Gastroesophageal sphincter (tissue), 4 donors: Measurements from ENCODE around the gene RNASE4. TPM values are rescaled to one million over a fixed set of nuclear protein-coding genes. Genes with fewer than 3 reads are reported as not detected.
A peak's percentile ranks its signal among the peaks of the same experiment; 100 is the strongest.
"Not testable (repeated sequence)": the region's sequence is repeated elsewhere in the genome, so short reads cannot be mapped to it uniquely, and the experiment has no call there.

ENCODE experiments used
- ATAC-seq: fragments of 150-250 bp; one replicate; pipeline ENCODE4 v1.9.1; 2016; ENCODE audit warnings: mild to moderate bottlenecking, moderate library complexity
- H3K27ac ChIP-seq, 4 donors: fragments of 200-600 bp; sonication (generic) in 3 of 4; 1 replicate in 3 of 4; 2 replicates in 1 of 4; pipeline ENCODE4 v1.5.1; 2016 to 2019
- H3K27me3 ChIP-seq: fragments of 200-600 bp; sonication (generic); one replicate; pipeline ENCODE4 v1.5.1; 2019
- H3K36me3 ChIP-seq, 2 donors: fragments of 200-600 bp; sonication (generic); one replicate each; pipeline ENCODE4 v1.5.1; 2019; ENCODE audit warnings: control low read depth in 1 of 2
- H3K4me1 ChIP-seq, 3 donors: fragments of 200-600 bp; sonication (generic); 1 replicate in 2 of 3; 2 replicates in 1 of 3; pipeline ENCODE4 v1.5.1; 2016 to 2019; ENCODE audit warnings: control low read depth in 2 of 3
- H3K4me3 ChIP-seq, 2 donors: fragments of 200-600 bp; sonication (generic); one replicate each; pipeline ENCODE4 v1.5.1; 2019; ENCODE audit warnings: mild to moderate bottlenecking in 1 of 2, moderate library complexity in 1 of 2
- H3K9me3 ChIP-seq, 3 donors: fragments of 200-600 bp; sonication (generic); one replicate each; pipeline ENCODE4 v1.5.1; 2017 to 2019; ENCODE audit warnings: control low read depth in 2 of 3
- EP300 ChIP-seq: sonication (generic); formaldehyde crosslinking; IDR thresholded peaks from one replicate; pipeline ENCODE4 v1.6.1; 2017; ENCODE audit warnings: antibody characterized with exemption, mild to moderate bottlenecking
- POLR2A ChIP-seq, 2 donors: fragments of 450-650 bp; IDR thresholded peaks; one replicate each; pipeline ENCODE4 v1.6.1; 2017; ENCODE audit warnings: antibody characterized with exemption in 2 of 2, mild to moderate bottlenecking in 2 of 2, moderate library complexity in 1 of 2
- POLR2AphosphoS5 ChIP-seq: sonication (generic); formaldehyde crosslinking; IDR thresholded peaks from one replicate; pipeline ENCODE4 v1.6.1; 2017; ENCODE audit warnings: antibody characterized with exemption
- WGBS, 2 donors: methylation state at CpG; one replicate each; pipeline ENCODE4 v1.1.5; 2018; ENCODE audit warnings: low coverage in 1 of 2; 5-methylcytosine and 5-hydroxymethylcytosine counted together
- total RNA-seq, 4 donors: library from RNA; depleted of rRNA; stranded (reverse); fragments of >200 nt; gene quantifications; one replicate each; pipeline ENCODE4 v1.1.0, GENCODE V29; 2016
- TF ChIP-seq, protein P1 (sequence below), 4 experiments: fragments of 200-600 bp in 2 of 4; fragments of 450-650 bp in 2 of 4; sonication (generic) in 1 of 4; IDR thresholded peaks; one replicate each; pipeline ENCODE4 v1.5.1; 2017 to 2019; ENCODE audit warnings: antibody characterized with exemption in 4 of 4, mild to moderate bottlenecking in 2 of 4, moderate library complexity in 2 of 4

Gene RNASE4
- total RNA-seq, 4 donors from 2014 or later = 65.2 to 139 (median 106) TPM

DNA sequence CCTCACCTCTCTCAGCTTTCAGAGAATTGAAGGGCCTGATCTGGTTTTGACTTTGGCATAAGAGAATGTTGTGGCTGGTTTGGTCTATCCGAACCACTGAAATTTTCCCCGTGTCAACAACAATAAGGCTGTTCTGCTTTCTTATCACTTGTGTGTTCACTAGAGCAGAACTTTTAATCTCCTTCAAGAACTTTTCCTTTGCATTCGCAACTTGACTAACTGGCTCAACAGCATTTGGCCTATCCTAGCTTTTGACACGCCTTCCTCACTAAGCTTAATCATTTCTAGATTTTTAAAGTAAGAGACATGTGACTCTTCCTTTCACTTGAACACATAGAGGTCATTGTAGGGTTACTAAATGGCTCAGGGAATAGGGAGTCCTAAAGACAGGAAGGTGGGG, 35.4 kb downstream of the RNASE4 start:
- Histone ChIP-seq H3K4me3 (no peak overlapping the region), H3K27ac (no peak overlapping the region), H3K4me1 (no peaks in the 10 kb centered on the region), H3K27me3 (peaks cover 45% of the 10 kb centered on the region), H3K36me3 (no peaks in the 10 kb centered on the region), H3K9me3 (no peaks in the 10 kb centered on the region)
- no peak for TF ChIP-seq POLR2A (IDR thresholded peaks at IDR 0.05)
- TF ChIP-seq, protein P1, sequence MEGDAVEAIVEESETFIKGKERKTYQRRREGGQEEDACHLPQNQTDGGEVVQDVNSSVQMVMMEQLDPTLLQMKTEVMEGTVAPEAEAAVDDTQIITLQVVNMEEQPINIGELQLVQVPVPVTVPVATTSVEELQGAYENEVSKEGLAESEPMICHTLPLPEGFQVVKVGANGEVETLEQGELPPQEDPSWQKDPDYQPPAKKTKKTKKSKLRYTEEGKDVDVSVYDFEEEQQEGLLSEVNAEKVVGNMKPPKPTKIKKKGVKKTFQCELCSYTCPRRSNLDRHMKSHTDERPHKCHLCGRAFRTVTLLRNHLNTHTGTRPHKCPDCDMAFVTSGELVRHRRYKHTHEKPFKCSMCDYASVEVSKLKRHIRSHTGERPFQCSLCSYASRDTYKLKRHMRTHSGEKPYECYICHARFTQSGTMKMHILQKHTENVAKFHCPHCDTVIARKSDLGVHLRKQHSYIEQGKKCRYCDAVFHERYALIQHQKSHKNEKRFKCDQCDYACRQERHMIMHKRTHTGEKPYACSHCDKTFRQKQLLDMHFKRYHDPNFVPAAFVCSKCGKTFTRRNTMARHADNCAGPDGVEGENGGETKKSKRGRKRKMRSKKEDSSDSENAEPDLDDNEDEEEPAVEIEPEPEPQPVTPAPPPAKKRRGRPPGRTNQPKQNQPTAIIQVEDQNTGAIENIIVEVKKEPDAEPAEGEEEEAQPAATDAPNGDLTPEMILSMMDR (IDR thresholded peaks at IDR 0.05) = no peak
- TF ChIP-seq EP300 = no peak
- 84 to 92% methylated on average over 3 to 4 of the region's 4 CpGs for WGBS, 2 donors
- ATAC-seq = no peak

DNA sequence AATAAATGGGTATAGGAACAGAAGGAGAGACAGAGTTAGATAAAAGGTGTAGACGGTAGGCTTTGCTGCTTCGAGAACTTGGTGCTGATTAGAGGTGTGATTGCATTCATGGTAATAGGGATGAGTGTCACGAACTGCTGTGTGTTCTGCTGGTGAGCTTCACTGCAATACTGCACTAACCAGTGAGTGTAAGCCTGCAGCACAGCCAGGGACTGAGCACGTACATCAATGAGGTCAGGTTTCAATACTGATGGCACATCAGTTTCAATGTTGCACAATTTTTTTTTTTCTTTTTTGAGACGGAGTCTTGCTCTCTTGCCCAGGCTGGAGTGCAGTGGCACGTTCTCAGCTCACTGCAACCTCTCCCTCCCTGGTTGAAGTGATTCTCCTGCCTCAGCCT, 36.4 kb downstream of the RNASE4 start:
- no peaks in the 10 kb centered on the region for H3K36me3 ChIP-seq
- no peak overlapping the region for H3K27ac ChIP-seq
- WGBS, 2 donors = 71 to 85% methylated on average over 4 to 5 of the region's 6 CpGs
- H3K4me1 ChIP-seq = no peaks in the 10 kb centered on the region
- no peak for ATAC-seq
- H3K4me3 ChIP-seq = no peak overlapping the region
- peaks cover 55% of the 10 kb centered on the region for H3K27me3 ChIP-seq
- H3K9me3 ChIP-seq = no peaks in the 10 kb centered on the region
- TF ChIP-seq POLR2A (IDR thresholded peaks at IDR 0.05) (no peak), EP300 (no peak)
- TF ChIP-seq, protein P1 (IDR thresholded peaks at IDR 0.05) = no peak

DNA sequence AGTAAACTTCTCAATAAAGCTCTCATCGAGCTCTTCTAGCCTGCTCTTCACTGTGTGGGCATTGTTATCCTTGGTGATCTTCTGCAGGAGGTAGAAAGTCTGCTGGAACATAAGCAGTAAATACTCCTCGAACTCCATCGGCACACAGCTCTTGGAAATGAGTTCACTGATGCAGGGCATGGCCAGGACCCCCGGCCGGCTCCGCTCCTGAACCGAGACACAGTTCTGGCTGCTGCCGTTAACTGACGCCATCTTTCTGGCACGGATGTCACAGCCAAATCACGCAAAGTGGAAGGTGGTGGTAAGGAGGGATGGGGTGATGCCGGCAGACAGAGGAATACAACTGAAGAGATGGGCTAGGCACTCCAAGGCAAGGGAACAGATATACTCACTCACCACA, 37.7 kb downstream of the RNASE4 start:
- ATAC-seq = no peak
- 85 to 100% methylated on average over 2 to 8 of the region's 12 CpGs for WGBS, 2 donors

DNA sequence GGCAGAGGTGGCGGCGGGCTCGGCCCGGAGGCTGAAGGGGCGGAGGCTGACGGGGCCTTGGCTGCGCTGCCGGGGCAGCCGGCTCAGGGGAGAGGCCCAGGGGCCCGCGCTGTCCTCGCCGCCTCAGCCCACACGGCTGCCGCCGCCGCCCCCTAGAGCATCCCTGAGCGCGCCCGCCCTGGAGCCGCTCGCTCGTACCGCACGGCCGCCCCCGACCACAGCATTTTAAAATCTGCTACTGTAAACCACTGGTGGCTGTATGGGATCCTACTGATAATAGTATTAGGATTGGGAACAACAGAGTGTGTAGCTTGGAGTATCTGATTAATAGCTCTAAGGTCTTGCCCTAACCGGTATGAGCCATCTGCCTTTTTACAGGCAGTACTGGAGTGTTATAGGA, 39.1 kb downstream of the RNASE4 start:
- H3K4me3 ChIP-seq = peak overlapping the region in 1 of 2 donors; percentile 24
- ATAC-seq = peak; percentile 25
- peaks cover 35% of the 10 kb centered on the region for H3K27me3 ChIP-seq
- WGBS, 2 donors = 20% methylated on average over 1 of the region's 28 CpGs; no CpG with 5 or more reads in 1 of the 2 donors
- H3K27ac ChIP-seq = no peak overlapping the region
- TF ChIP-seq EP300 (no peak), POLR2AphosphoS5 (no peak), POLR2A (IDR thresholded peaks at IDR 0.05) (no peak)
- TF ChIP-seq, protein P1 (IDR thresholded peaks at IDR 0.05) = no peak
- H3K36me3 ChIP-seq = no peaks in the 10 kb centered on the region
- H3K9me3 ChIP-seq = no peaks in the 10 kb centered on the region
- no peaks in the 10 kb centered on the region for H3K4me1 ChIP-seq

More for the DNA sequence above, 37.7 kb downstream of the RNASE4 start:
- H3K9me3 ChIP-seq = no peaks in the 10 kb centered on the region
- H3K4me3 ChIP-seq = no peak overlapping the region
- peaks cover 49% of the 10 kb centered on the region for H3K27me3 ChIP-seq
- H3K4me1 ChIP-seq = no peaks in the 10 kb centered on the region
- no peaks in the 10 kb centered on the region for H3K36me3 ChIP-seq
- H3K27ac ChIP-seq = no peak overlapping the region
- TF ChIP-seq, protein P1 (IDR thresholded peaks at IDR 0.05) = no peak

DNA sequence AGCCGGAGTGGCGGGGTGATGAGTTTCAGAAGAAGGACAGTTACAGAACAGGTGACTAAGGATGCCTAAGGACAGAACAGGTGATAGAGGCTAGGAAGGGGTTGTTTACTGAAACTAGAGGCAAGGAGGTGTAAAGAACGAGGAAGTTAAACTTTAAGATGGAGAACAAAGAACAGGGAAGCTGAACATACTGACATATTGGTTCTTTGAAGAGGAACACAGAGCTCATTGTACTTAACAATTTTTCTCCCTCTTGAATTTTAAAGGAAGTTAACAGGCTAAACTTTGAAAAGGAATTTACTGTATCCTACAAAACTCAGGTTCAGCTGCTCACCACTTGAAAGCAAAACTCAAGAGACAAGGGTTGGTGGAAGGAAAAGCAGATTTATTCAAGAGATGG, 41.8 kb downstream of the RNASE4 start:
- not testable (repeated sequence) for H3K4me1 ChIP-seq, H3K36me3 ChIP-seq, H3K27ac ChIP-seq, H3K9me3 ChIP-seq, H3K4me3 ChIP-seq, ATAC-seq
- peaks cover 34% of the 10 kb centered on the region for H3K27me3 ChIP-seq
- 80 to 81% methylated on average over 1 to 3 of the region's 3 CpGs for WGBS, 2 donors

DNA sequence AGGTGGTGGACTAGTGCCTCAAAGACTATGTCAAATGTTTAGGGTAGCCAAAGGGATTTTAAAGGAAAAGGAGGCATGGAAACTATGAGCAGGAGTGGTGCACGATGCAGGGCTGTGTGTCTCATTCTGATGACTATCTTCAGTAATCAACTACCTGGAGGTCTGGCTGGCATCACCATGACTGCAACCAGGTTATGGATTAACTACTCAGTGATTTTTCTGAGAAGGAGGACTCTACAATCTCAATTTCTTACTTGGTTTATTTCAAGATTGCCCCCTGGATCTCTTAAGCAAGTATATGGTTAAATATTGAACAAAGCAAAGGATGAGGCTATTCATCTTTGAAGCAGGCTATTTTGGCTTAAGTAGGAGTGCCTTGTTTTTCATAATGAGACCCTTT, 42.2 kb downstream of the RNASE4 start:
- 64 to 80% methylated on average over 1 of the region's 1 CpG for WGBS, 2 donors
- H3K27me3 ChIP-seq = peaks cover 34% of the 10 kb centered on the region
- no peak overlapping the region for H3K4me3 ChIP-seq
- TF ChIP-seq, protein P1 (IDR thresholded peaks at IDR 0.05) = no peak
- TF ChIP-seq POLR2A (IDR thresholded peaks at IDR 0.05) (no peak), POLR2AphosphoS5 (no peak), EP300 (no peak)
- no peaks in the 10 kb centered on the region for H3K9me3 ChIP-seq
- ATAC-seq = no peak
- H3K27ac ChIP-seq = no peak overlapping the region
- H3K4me1 ChIP-seq = no peaks in the 10 kb centered on the region
- H3K36me3 ChIP-seq = no peaks in the 10 kb centered on the region
